ENCODE measurements around the gene IMP4. TPM values are rescaled to one million over a fixed set of nuclear protein-coding genes. Genes with fewer than 3 reads are reported as not detected.

Gene IMP4
- total and polyA plus RNA-seq, 2 of the 13 experiments (the other 11 are each of a cell fraction or from before 2014, with no cell fraction given), result 142 to 158 TPM

DNA sequence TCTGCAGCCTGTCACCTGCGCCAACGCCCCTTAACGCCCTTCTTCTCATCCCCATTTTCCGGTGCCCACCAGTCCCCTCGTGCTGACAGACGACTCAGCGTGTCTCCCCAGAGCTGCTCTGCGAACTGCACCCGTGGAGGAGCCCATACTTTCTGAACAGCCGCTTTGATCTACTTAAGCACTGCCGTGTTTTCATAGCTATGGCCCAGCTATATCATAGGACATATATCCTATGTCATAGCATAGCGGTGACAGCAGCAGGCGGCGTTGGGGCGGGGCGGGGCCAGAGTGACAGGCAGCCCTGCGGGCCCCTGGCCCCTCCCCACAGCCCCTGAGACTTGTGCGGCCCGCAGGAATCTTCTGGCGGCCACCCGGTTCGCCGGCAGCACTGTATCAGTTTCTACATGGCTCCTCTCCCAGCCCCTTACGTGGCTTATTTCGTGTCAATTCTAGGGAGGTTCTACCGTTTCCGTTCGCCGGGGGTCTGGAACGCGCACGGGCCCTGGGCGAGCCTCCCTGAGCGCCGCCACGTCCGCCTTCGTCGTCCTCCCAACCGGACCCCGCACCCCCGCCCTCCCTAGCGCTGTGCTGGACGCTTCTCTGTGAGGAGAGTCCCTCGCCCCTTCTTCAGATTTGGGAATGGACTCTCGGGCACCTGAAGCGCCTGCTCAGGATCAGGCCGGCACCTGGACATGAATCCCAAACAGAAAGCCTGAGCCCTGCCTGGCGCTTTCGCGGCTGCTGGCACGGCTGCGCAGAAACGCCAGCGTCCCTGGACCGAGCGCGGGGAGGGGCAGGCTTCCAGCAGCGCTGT, 48.6 kb downstream of the IMP4 start (continued):
- TF ChIP-seq MIER3 (CRISPR knock-in tag; IDR thresholded peaks at IDR 0.05; ENCODE audit: borderline replicate concordance) (no peak; the same call in 1 of the 2 replicates), ZC3H4 (CRISPR knock-in tag; IDR thresholded peaks at IDR 0.05; ENCODE audit: borderline replicate concordance) (no peak), ZNF589 (CRISPR knock-in tag; conservative IDR thresholded peaks at IDR 0.05) (no peak; the same call in 1 of the 2 replicates), SP4 (CRISPR knock-in tag; IDR thresholded peaks at IDR 0.05) (peak; percentile 80; the same call in 1 of the 2 replicates), MBD4 (IDR thresholded peaks at IDR 0.05; ENCODE audit: borderline replicate concordance, low read length) (no peak), MEIS1 (CRISPR knock-in tag; IDR thresholded peaks at IDR 0.05; ENCODE audit: borderline replicate concordance) (no peak; the same call in 1 of the 2 replicates), EEA1 (CRISPR knock-in tag; IDR thresholded peaks at IDR 0.05; ENCODE audit: borderline replicate concordance) (no peak), PHF8 (CRISPR knock-in tag; IDR thresholded peaks at IDR 0.05) (peak; percentile 77; the same call in 1 of the 2 replicates), ZFAT (CRISPR knock-in tag; conservative IDR thresholded peaks at IDR 0.05) (no peak), FOSL1 (CRISPR knock-in tag; IDR thresholded peaks at IDR 0.05; ENCODE audit: borderline replicate concordance) (no peak), SP140L (CRISPR knock-in tag; IDR thresholded peaks at IDR 0.05; ENCODE audit: borderline replicate concordance) (peak; percentile 71; the same call in 1 of the 2 replicates)
- TF ChIP-seq, protein P1, sequence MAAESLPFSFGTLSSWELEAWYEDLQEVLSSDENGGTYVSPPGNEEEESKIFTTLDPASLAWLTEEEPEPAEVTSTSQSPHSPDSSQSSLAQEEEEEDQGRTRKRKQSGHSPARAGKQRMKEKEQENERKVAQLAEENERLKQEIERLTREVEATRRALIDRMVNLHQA (CRISPR knock-in tag; IDR thresholded peaks at IDR 0.05), result no peak
- TF ChIP-seq, protein P2, sequence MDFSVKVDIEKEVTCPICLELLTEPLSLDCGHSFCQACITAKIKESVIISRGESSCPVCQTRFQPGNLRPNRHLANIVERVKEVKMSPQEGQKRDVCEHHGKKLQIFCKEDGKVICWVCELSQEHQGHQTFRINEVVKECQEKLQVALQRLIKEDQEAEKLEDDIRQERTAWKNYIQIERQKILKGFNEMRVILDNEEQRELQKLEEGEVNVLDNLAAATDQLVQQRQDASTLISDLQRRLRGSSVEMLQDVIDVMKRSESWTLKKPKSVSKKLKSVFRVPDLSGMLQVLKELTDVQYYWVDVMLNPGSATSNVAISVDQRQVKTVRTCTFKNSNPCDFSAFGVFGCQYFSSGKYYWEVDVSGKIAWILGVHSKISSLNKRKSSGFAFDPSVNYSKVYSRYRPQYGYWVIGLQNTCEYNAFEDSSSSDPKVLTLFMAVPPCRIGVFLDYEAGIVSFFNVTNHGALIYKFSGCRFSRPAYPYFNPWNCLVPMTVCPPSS (IDR thresholded peaks at IDR 0.05), result no peak
- TF ChIP-seq, protein P3, sequence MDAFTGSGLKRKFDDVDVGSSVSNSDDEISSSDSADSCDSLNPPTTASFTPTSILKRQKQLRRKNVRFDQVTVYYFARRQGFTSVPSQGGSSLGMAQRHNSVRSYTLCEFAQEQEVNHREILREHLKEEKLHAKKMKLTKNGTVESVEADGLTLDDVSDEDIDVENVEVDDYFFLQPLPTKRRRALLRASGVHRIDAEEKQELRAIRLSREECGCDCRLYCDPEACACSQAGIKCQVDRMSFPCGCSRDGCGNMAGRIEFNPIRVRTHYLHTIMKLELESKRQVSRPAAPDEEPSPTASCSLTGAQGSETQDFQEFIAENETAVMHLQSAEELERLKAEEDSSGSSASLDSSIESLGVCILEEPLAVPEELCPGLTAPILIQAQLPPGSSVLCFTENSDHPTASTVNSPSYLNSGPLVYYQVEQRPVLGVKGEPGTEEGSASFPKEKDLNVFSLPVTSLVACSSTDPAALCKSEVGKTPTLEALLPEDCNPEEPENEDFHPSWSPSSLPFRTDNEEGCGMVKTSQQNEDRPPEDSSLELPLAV (CRISPR knock-in tag; conservative IDR thresholded peaks at IDR 0.05; ENCODE audit: low read depth), result no peak
- TF ChIP-seq, protein P4, sequence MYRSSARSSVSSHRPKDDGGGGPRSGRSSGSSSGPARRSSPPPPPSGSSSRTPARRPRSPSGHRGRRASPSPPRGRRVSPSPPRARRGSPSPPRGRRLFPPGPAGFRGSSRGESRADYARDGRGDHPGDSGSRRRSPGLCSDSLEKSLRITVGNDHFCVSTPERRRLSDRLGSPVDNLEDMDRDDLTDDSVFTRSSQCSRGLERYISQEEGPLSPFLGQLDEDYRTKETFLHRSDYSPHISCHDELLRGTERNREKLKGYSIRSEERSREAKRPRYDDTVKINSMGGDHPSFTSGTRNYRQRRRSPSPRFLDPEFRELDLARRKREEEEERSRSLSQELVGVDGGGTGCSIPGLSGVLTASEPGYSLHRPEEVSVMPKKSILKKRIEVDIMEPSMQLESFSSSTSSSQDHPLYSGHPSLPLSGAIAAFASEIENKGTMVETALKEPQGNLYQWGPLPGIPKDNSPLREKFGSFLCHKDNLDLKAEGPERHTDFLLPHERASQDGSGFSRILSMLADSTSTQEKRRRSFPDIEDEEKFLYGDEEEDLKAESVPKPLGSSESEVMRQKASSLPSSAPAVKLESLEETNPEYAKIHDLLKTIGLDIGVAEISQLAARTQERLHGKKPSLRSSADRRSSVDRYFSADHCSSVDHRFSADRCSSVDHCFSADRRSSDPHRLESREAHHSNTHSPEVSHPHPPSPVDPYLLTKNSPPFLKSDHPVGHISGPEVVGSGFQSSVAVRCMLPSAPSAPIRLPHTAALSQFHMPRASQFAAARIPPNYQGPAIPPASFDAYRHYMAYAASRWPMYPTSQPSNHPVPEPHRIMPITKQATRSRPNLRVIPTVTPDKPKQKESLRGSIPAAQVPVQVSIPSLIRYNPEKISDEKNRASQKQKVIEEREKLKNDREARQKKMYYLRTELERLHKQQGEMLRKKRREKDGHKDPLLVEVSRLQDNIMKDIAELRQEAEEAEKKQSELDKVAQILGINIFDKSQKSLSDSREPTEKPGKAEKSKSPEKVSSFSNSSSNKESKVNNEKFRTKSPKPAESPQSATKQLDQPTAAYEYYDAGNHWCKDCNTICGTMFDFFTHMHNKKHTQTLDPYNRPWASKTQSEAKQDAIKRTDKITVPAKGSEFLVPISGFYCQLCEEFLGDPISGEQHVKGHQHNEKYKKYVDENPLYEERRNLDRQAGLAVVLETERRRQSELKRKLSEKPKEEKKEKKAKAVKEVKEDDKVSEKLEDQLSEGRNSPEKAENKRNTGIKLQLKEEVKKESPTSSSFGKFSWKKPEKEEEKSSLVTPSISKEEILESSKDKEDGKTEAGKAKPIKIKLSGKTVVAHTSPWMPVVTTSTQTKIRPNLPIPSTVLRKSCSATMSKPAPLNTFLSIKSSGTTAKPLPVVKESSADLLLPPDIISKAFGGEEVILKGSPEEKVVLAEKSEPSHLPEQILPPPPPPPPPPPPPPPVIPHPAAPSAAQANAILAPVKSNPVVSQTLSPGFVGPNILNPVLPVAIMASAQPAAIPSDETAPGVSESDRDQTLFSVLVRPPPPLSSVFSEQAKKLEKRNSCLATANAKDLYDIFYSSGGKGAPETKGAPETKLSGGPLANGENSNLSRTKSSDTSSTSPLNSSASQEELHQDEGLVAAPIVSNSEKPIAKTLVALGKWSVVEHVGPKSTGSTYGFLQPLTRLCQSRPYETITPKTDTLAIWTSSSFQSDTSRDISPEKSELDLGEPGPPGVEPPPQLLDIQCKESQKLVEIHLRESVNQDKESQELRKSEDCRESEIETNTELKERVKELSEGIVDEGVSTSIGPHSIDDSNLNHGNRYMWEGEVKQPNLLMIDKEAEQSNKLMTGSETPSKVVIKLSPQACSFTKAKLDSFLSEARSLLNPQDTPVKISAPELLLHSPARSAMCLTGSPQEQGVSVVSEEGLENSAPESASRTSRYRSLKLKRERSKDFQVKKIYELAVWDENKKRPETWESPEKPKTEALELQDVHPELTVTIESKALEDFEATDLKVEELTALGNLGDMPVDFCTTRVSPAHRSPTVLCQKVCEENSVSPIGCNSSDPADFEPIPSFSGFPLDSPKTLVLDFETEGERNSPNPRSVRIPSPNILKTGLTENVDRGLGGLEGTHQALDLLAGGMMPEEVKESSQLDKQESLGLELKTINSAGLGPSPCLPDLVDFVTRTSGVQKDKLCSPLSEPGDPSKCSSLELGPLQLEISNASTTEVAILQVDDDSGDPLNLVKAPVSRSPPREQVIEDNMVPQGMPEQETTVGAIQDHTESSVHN (CRISPR knock-in tag; IDR thresholded peaks at IDR 0.05), result no peak; the same call in 1 of the 2 replicates
